HCT116 (cell line): ENCODE data around the gene RNF144B. TPM values are rescaled to one million over a fixed set of nuclear protein-coding genes. Genes with fewer than 3 reads are reported as not detected.

Source experiments
- ATAC-seq: fragments of 200-7000 bp; cut with Tn5 transposase; 2 replicates; pipeline ENCODE4 v1.9.1; 2020; ENCODE audit warnings: mild to moderate bottlenecking, moderate library complexity
- BruUV-seq: library from RNA; stranded (reverse); fragments of 400-500 nt; replicated peaks from 2 replicates; lab custom pipeline; 2021; lab: Mats Ljungman, UMichigan
- CTCF ChIA-PET: fragments of 300-600 bp; sonication (Branson Sonifier 250); formaldehyde crosslinking; loops from one replicate; lab custom pipeline; 2021; ENCODE audit warnings: antibody characterized with exemption; lab: Charles Lee
- POLR2A ChIA-PET: fragments of 300-600, 350-600 bp; sonication (Branson Sonifier 250); formaldehyde crosslinking; loops from one replicate; lab custom pipeline; 2021; ENCODE audit warnings: antibody characterized with exemption; lab: Charles Lee
- RAD21 ChIA-PET, 2 experiments: fragments of 300-600 bp; sonication (Branson Sonifier 250); formaldehyde crosslinking; loops; one replicate each; lab custom pipeline; 2023; ENCODE audit warnings: low total read pairs in 2 of 2; ENCODE audit not compliant: uncharacterized antibody in 2 of 2, unreplicated experiment in 2 of 2, low non-redundant PET in 1 of 2; lab: Charles Lee
- DNase-seq: peaks from one replicate; pipeline ENCODE4 v3.0.0-alpha.2; 2010; ENCODE audit warnings: low read depth, low spot score
- H2AFZ ChIP-seq: fragments of 200-600 bp; shearing (Covaris generic), sonication (generic); 2 replicates; pipeline ENCODE4 v1.6.1; 2017; ENCODE audit warnings: low read depth, mixed run types, mixed read lengths, antibody characterized with exemption, low read length; ENCODE audit not compliant: poor library complexity, severe bottlenecking
- H3K27ac ChIP-seq: 2 replicates; pipeline ENCODE4 v1.5.1; 2012; ENCODE audit warnings: low read depth, low read length
- H3K27me3 ChIP-seq: fragments of 200-600 bp; sonication (generic); 2 replicates; pipeline ENCODE4 v1.6.1; 2016; ENCODE audit warnings: mixed run types, low read length, mixed read lengths; ENCODE audit not compliant: insufficient read depth
- H3K36me3 ChIP-seq, 2 experiments: fragments of 200-500 bp in 1 of 2; fragments of 200-600 bp in 1 of 2; sonication (Bioruptor generic) in 1 of 2; sonication (generic) in 1 of 2; 2 replicates each; pipeline versions ENCODE4 v1.5.1 to v1.6.1; 2014 to 2016; ENCODE audit warnings: low read length in 2 of 2, inconsistent platforms in 1 of 2, mixed read lengths in 1 of 2, mixed run types in 1 of 2; ENCODE audit not compliant: insufficient read depth in 2 of 2, control insufficient read depth in 1 of 2
- H3K4me1 ChIP-seq, 2 experiments: fragments of 200-600 bp in 1 of 2; sonication (generic) in 1 of 2; 2 replicates each; pipeline versions ENCODE4 v1.5.1 to v1.6.1; 2012 to 2017; ENCODE audit warnings: low read length in 2 of 2, inconsistent platforms in 1 of 2, mild to moderate bottlenecking in 1 of 2, mixed read lengths in 1 of 2, mixed run types in 1 of 2, moderate library complexity in 1 of 2; ENCODE audit not compliant: insufficient read depth in 2 of 2, control insufficient read depth in 1 of 2
- H3K4me2 ChIP-seq: fragments of 200-600 bp; sonication (generic); 2 replicates; pipeline ENCODE4 v1.6.1; 2017; ENCODE audit warnings: mixed run types, low read length, mixed read lengths
- H3K4me3 ChIP-seq, 2 experiments: fragments of 200-600 bp in 1 of 2; sonication (generic) in 1 of 2; replicated peaks in 1 of 2; 2 replicates each; pipeline ENCODE4 v1.5.1; 2011 to 2016; ENCODE audit warnings: low read length in 2 of 2, control low read depth in 1 of 2, low read depth in 1 of 2, mild to moderate bottlenecking in 1 of 2, mixed read lengths in 1 of 2, mixed run types in 1 of 2
- H3K79me2 ChIP-seq: fragments of 200-600 bp; sonication (generic); 2 replicates; pipeline ENCODE4 v1.6.1; 2017; ENCODE audit warnings: mild to moderate bottlenecking, mixed run types, low read length, moderate library complexity, mixed read lengths; ENCODE audit not compliant: insufficient read depth
- H3K9ac ChIP-seq: fragments of 200-600 bp; sonication (generic); 2 replicates; pipeline ENCODE4 v1.6.1; 2016; ENCODE audit warnings: low read length, mixed read lengths
- H3K9me2 ChIP-seq: fragments of 200-600 bp; sonication (generic), shearing (Covaris generic); 2 replicates; pipeline ENCODE4 v1.6.1; 2017; ENCODE audit warnings: mixed run types, mild to moderate bottlenecking, moderate library complexity; ENCODE audit not compliant: insufficient read depth
- H3K9me3 ChIP-seq, 2 experiments: fragments of 200-500 bp in 1 of 2; fragments of 200-600 bp in 1 of 2; sonication (Bioruptor generic) in 1 of 2; sonication (generic) in 1 of 2; 2 replicates each; pipeline ENCODE4 v1.6.1; 2014 to 2017; ENCODE audit warnings: low read length in 2 of 2, mixed read lengths in 2 of 2, inconsistent platforms in 1 of 2, low read depth in 1 of 2, mild to moderate bottlenecking in 1 of 2, mixed run types in 1 of 2, moderate library complexity in 1 of 2; ENCODE audit not compliant: control insufficient read depth in 1 of 2, insufficient read depth in 1 of 2
- H4K20me1 ChIP-seq: fragments of 200-600 bp; sonication (generic), shearing (Covaris generic); 2 replicates; pipeline ENCODE4 v1.6.1; 2017; ENCODE audit warnings: mixed run types, mild to moderate bottlenecking, moderate library complexity; ENCODE audit not compliant: insufficient read depth
- ATF3 ChIP-seq: IDR thresholded peaks from 2 replicates; pipeline ENCODE4 v1.6.1; 2012
- CEBPB ChIP-seq: IDR thresholded peaks from 2 replicates; pipeline ENCODE4 v1.6.1; 2012; ENCODE audit warnings: low read depth
- CTCF ChIP-seq, 3 experiments: fragments of 200-600 bp in 1 of 3; sonication (generic) in 1 of 3; IDR thresholded peaks in 2 of 3; conservative IDR thresholded peaks in 1 of 3; 2 replicates each; pipeline ENCODE4 v1.5.1; 2012 to 2017; ENCODE audit warnings: low read depth in 2 of 3, low read length in 2 of 3, antibody characterized with exemption in 1 of 3, borderline replicate concordance in 1 of 3, control low read depth in 1 of 3, mild to moderate bottlenecking in 1 of 3, mixed read lengths in 1 of 3, mixed run types in 1 of 3, moderate library complexity in 1 of 3; ENCODE audit not compliant: insufficient read depth in 1 of 3
- EGR1 ChIP-seq: IDR thresholded peaks from 2 replicates; pipeline ENCODE4 v1.6.1; 2012; ENCODE audit warnings: low read depth
- ELF1 ChIP-seq: IDR thresholded peaks from 2 replicates; pipeline ENCODE4 v1.6.1; 2012; ENCODE audit warnings: low read depth, borderline replicate concordance
- EZH2 ChIP-seq: fragments of 200-600 bp; sonication (generic); IDR thresholded peaks from 2 replicates; pipeline ENCODE4 v1.6.1; 2017; ENCODE audit warnings: antibody characterized with exemption, mixed run types
- POLR2A ChIP-seq: IDR thresholded peaks from 2 replicates; pipeline ENCODE4 v1.7.0; 2011; ENCODE audit warnings: borderline replicate concordance; ENCODE audit not compliant: insufficient read depth, insufficient read length; ENCODE audit errors: extremely low read depth
- POLR2AphosphoS5 ChIP-seq: IDR thresholded peaks from 2 replicates; pipeline ENCODE4 v1.6.1; 2011; ENCODE audit warnings: mild to moderate bottlenecking, low read depth, low read length, moderate library complexity
- RAD21 ChIP-seq: IDR thresholded peaks from 2 replicates; pipeline ENCODE4 v1.6.1; 2012; ENCODE audit warnings: low read depth, mild to moderate bottlenecking
- REST ChIP-seq: IDR thresholded peaks from 2 replicates; pipeline ENCODE4 v1.6.1; 2012; ENCODE audit warnings: low read depth
- ZFX ChIP-seq: fragments of 450-650 bp; IDR thresholded peaks from 2 replicates; pipeline ENCODE4 v1.6.1; 2017
- intact Hi-C: fragments of 100-400 bp; cut with micrococcal nuclease; formaldehyde crosslinking; loops from 2 replicates; pipeline ENCODE4 v1.10.0; 2022
- total RNA-seq: library from RNA; stranded (reverse); gene quantifications from one replicate; pipeline ENCODE4 v1.2.1, GENCODE V29; 2021; ENCODE audit not compliant: unreplicated experiment
- TF ChIP-seq, protein P1 (sequence below): IDR thresholded peaks from 2 replicates; pipeline ENCODE4 v1.6.1; 2012

The RNF144B gene
- total RNA-seq, 1 experiment from 2014 or later, result 2.1 TPM

GRCh38 chr6:18498408-18498807 lies 111.3 kb downstream of the RNF144B start:
- ChIA-PET POLR2A (no interaction called here), RAD21 (no interaction called here), CTCF (no interaction called here)
- no peak for DNase-seq
- Histone ChIP-seq H3K4me1 (no peaks in the 10 kb centered on the region), H3K9me3 (no peaks in the 10 kb centered on the region), H3K79me2 (no peaks in the 10 kb centered on the region), H2AFZ (no peak overlapping the region), H3K9me2 (no peaks in the 10 kb centered on the region), H3K36me3 (no peaks in the 10 kb centered on the region), H3K27ac (no peak overlapping the region), H4K20me1 (no peaks in the 10 kb centered on the region), H3K4me3 (no peak overlapping the region), H3K27me3 (no peaks in the 10 kb centered on the region), H3K4me2 (no peak overlapping the region), H3K9ac (no peak overlapping the region)
- TF ChIP-seq RAD21 (no peak), ZFX (no peak), CTCF (IDR thresholded peaks at IDR 0.05 in 2 of 3, conservative IDR thresholded peaks at IDR 0.05 in 1 of 3; ENCODE audit: borderline replicate concordance in 1 of 3, insufficient read depth in 1 of 3, low read depth in 2 of 3, low read length in 2 of 3) (no peak), ELF1 (no peak), POLR2A (no peak), EGR1 (no peak), ATF3 (no peak), POLR2AphosphoS5 (no peak), CEBPB (no peak), EZH2 (no peak), REST (no peak)
- TF ChIP-seq, protein P1, sequence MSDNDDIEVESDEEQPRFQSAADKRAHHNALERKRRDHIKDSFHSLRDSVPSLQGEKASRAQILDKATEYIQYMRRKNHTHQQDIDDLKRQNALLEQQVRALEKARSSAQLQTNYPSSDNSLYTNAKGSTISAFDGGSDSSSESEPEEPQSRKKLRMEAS, result no peak
- intact Hi-C loops, result no loop called here
- ATAC-seq, result no peak
- no TSS peak for BruUV-seq
